Hepatocyte (in vitro differentiated cells): Measurements from ENCODE around the gene SLFN12L. TPM values are rescaled to one million over a fixed set of nuclear protein-coding genes. Genes with fewer than 3 reads are reported as not detected.
"Not testable (repeated sequence)": the region's sequence is repeated elsewhere in the genome, so short reads cannot be mapped to it uniquely, and the experiment has no call there.

ENCODE experiments used
- DNase-seq: peaks from one replicate; pipeline ENCODE4 v3.0.0-alpha.2; 2016; ENCODE audit warnings: low spot score
- H2AFZ ChIP-seq: fragments of 200-600 bp; sonication (generic); 2 replicates; pipeline ENCODE4 v1.6.0; 2016; ENCODE audit warnings: antibody characterized with exemption, mild to moderate bottlenecking
- H3K27ac ChIP-seq: fragments of 200-600 bp; sonication (generic); 2 replicates; pipeline ENCODE4 v1.5.1; 2016; ENCODE audit warnings: mild to moderate bottlenecking
- H3K27me3 ChIP-seq: fragments of 200-600 bp; sonication (generic); 2 replicates; pipeline ENCODE4 v1.6.1; 2016
- H3K36me3 ChIP-seq: fragments of 200-600 bp; sonication (generic); replicated peaks from 2 replicates; pipeline ENCODE4 v1.5.1; 2016; ENCODE audit warnings: low read depth; ENCODE audit not compliant: insufficient read depth
- H3K4me1 ChIP-seq: fragments of 200-600 bp; sonication (generic); 2 replicates; pipeline ENCODE4 v1.5.1; 2016; ENCODE audit warnings: mild to moderate bottlenecking, moderate library complexity; ENCODE audit not compliant: insufficient read depth
- H3K4me2 ChIP-seq: fragments of 200-600 bp; sonication (generic); 2 replicates; pipeline ENCODE4 v1.6.0; 2016
- H3K4me3 ChIP-seq: fragments of 200-600 bp; sonication (generic); 2 replicates; pipeline ENCODE4 v1.5.1; 2016; ENCODE audit warnings: mild to moderate bottlenecking
- H3K79me2 ChIP-seq: fragments of 200-600 bp; sonication (generic); 2 replicates; pipeline ENCODE4 v1.6.0; 2017; ENCODE audit warnings: mild to moderate bottlenecking
- H3K9me2 ChIP-seq: fragments of 200-600 bp; sonication (generic); replicated peaks from 2 replicates; pipeline ENCODE4 v1.6.0; 2017; ENCODE audit warnings: mild to moderate bottlenecking; ENCODE audit not compliant: insufficient read depth
- H3K9me3 ChIP-seq: fragments of 200-600 bp; sonication (generic); 2 replicates; pipeline ENCODE4 v1.5.1; 2016; ENCODE audit warnings: low read depth, mild to moderate bottlenecking
- H4K20me1 ChIP-seq: fragments of 200-600 bp; sonication (generic); 2 replicates; pipeline ENCODE4 v1.6.0; 2016; ENCODE audit warnings: mild to moderate bottlenecking; ENCODE audit not compliant: insufficient read depth, poor library complexity, severe bottlenecking
- CTCF ChIP-seq: fragments of 200-600 bp; sonication (generic); IDR thresholded peaks from 2 replicates; pipeline ENCODE4 v1.5.1; 2016; ENCODE audit warnings: antibody characterized with exemption, mild to moderate bottlenecking; ENCODE audit not compliant: poor library complexity
- EZH2 ChIP-seq: fragments of 200-600 bp; sonication (generic); IDR thresholded peaks from 2 replicates; pipeline ENCODE4 v1.6.1; 2016; ENCODE audit warnings: antibody characterized with exemption, mild to moderate bottlenecking, borderline replicate concordance
- EZH2phosphoT487 ChIP-seq: fragments of 200-600 bp; sonication (generic); IDR thresholded peaks from one replicate; pipeline ENCODE4 v1.6.1; 2018; ENCODE audit warnings: antibody characterized with exemption, mild to moderate bottlenecking, low read depth, moderate library complexity; ENCODE audit not compliant: unreplicated experiment, severe bottlenecking
- WGBS: methylation state at CpG from one replicate; pipeline ENCODE4 v1.1.6; 2016; ENCODE audit warnings: low lambda C conversion rate; ENCODE audit errors: missing lambda C conversion rate; 5-methylcytosine and 5-hydroxymethylcytosine counted together
- polyA plus RNA-seq: library from polyadenylated mRNA; unstranded; fragments of >200 nt; fragmentation: Nextera tagmentation; extraction: Ambion mirVana; gene quantifications from 2 replicates; pipeline ENCODE4 v1.2.1, GENCODE V29; 2016
- total RNA-seq: library from RNA; depleted of rRNA; stranded (reverse); fragments of >200 nt; gene quantifications from 2 replicates; pipeline ENCODE4 v1.2.3, GENCODE V29; 2014

The SLFN12L gene
- total and polyA plus RNA-seq, 2 experiments from 2014 or later, result 0.03 TPM; not detected in 1

DNA sequence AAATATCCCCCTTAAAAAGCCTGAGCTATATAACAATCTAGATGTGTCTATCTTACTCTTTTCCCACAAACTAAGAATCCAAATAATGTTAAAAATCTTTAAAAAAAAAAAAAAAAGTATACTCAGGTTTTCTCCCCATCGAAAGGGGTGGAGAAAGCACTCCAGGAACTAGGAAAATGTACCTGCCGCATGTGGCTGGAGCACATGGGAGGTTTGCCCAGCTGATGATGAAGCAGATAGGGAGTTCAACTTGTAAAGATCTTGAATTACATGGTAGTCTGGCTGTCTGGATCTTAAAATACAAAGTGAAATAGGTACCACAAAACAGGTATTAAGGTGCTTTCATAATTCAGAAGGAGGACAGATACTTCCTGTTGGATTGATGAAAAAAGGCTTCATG lies 31.9 kb upstream of the SLFN12L start:
- 92% methylated on average over 2 of the region's 2 CpGs for WGBS
- H3K27ac ChIP-seq, result no peak overlapping the region

DNA sequence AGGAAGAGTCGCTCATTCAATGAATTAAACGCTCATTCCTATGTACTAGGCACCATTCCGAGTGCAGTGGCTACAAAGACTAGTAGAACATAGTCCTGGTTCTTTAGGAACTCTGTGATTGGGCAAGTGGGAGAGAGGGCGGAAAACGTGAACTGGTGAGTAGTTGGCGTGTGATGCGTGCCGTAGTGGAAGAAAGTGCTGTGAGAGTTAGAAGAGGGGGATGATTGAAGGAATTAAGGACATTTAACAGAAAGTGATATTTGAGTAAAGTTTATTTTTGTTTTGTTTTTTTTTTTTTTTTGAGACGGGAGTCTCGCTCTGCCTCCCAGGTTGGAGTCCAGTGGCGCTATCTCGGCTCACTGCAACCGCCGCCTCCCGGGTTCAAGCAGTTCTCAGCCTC lies 31.1 kb upstream of the SLFN12L start:
- peaks cover 18% of the 10 kb centered on the region for H3K4me1 ChIP-seq
- DNase-seq, result peak; percentile 61
- no peaks in the 10 kb centered on the region for H3K36me3 ChIP-seq
- H3K27ac ChIP-seq, result peak overlapping the region; percentile 80
- H3K9me3 ChIP-seq, result no peaks in the 10 kb centered on the region
- H3K27me3 ChIP-seq, result peaks cover 4% of the 10 kb centered on the region
- peak overlapping the region; percentile 83 for H3K4me2 ChIP-seq
- no peaks in the 10 kb centered on the region for H3K9me2 ChIP-seq
- H4K20me1 ChIP-seq, result no peaks in the 10 kb centered on the region
- TF ChIP-seq EZH2phosphoT487, result no peak
- TF ChIP-seq EZH2, result no peak
- TF ChIP-seq CTCF, result no peak
- H3K4me3 ChIP-seq, result peak overlapping the region; percentile 54
- 30% methylated on average over 15 of the region's 15 CpGs for WGBS
- H2AFZ ChIP-seq, result peak overlapping the region; percentile 74
- H3K79me2 ChIP-seq, result peaks cover 41% of the 10 kb centered on the region

More for the DNA sequence above, 31.9 kb upstream of the SLFN12L start:
- Histone ChIP-seq H3K9me2 (no peaks in the 10 kb centered on the region), H3K36me3 (no peaks in the 10 kb centered on the region), H4K20me1 (no peaks in the 10 kb centered on the region), H3K4me2 (peak overlapping the region; percentile 83), H3K4me3 (no peak overlapping the region), H2AFZ (no peak overlapping the region), H3K27me3 (peaks cover 4% of the 10 kb centered on the region), H3K79me2 (peaks cover 41% of the 10 kb centered on the region), H3K4me1 (peaks cover 18% of the 10 kb centered on the region), H3K9me3 (no peaks in the 10 kb centered on the region)
- no peak for DNase-seq
- TF ChIP-seq EZH2 (no peak), CTCF (no peak)

- H4K20me1 ChIP-seq, result no peaks in the 10 kb centered on the region
- peaks cover 35% of the 10 kb centered on the region for H3K79me2 ChIP-seq
- peak overlapping the region; percentile 72 for H3K4me2 ChIP-seq
- 72% methylated on average over 11 of the region's 11 CpGs for WGBS
- H3K36me3 ChIP-seq, result no peaks in the 10 kb centered on the region
- no peaks in the 10 kb centered on the region for H3K9me2 ChIP-seq
- H3K27ac ChIP-seq, result no peak overlapping the region
- no peak for DNase-seq
- H2AFZ ChIP-seq, result peak overlapping the region; percentile 52
- no peak overlapping the region for H3K4me3 ChIP-seq
- H3K9me3 ChIP-seq, result no peaks in the 10 kb centered on the region
- H3K4me1 ChIP-seq, result peaks cover 18% of the 10 kb centered on the region
- TF ChIP-seq CTCF, result no peak
- no peak for TF ChIP-seq EZH2phosphoT487
- no peak for TF ChIP-seq EZH2
- H3K27me3 ChIP-seq, result peaks cover 4% of the 10 kb centered on the region
Measured at GRCh38 chr17:35566968-35567367, 29.5 kb upstream of the SLFN12L start.

- H3K4me1 ChIP-seq, H3K79me2 ChIP-seq, H4K20me1 ChIP-seq, H3K4me2 ChIP-seq, H3K9me3 ChIP-seq, H2AFZ ChIP-seq, H3K9me2 ChIP-seq, H3K27ac ChIP-seq, H3K27me3 ChIP-seq, H3K36me3 ChIP-seq, DNase-seq, H3K4me3 ChIP-seq: not testable (repeated sequence)
- WGBS, result 86% methylated on average over 14 of the region's 16 CpGs
Measured at GRCh38 chr17:35563181-35563580, 25.7 kb upstream of the SLFN12L start.
